ENCODE data around the gene UBE2V1.
"Not testable (repeated sequence)": the region's sequence is repeated elsewhere in the genome, so short reads cannot be mapped to it uniquely, and the experiment has no call there.

UBE2V1 gene

DNA sequence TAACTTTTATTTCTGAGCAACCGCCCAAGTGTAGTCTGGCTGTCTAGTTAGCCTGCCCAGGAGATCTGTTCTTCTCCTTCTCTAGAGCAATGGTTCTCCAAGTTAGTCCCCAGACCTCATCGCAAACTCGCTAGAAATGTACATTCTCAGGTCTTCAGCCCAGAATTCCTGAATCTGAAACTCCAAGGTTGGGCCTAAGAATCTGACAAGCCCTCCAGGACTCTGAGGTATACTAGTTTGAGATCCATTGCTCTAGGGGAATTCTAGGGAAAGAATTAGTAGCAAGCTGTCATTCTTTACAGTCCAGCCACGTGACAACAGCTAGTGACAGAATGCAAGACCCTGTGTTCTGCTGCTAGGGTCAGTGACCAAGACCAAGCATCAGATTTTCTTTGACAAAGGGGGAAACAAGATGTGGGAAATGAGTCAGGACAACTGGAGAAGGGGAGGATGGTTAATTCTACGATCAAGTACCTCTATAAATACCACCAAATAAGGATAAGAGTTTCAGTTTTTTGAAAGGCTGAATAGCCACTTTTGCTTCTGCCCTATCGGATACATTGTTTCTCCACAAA, 5.8 kb downstream of the UBE2V1 start:
- peak overlapping the region; percentile 78 for H3K27ac ChIP-seq (ENCODE audit: poor library complexity, severe bottlenecking)
- H3K4me1 ChIP-seq (ENCODE audit: insufficient read depth, poor library complexity, severe bottlenecking): peaks cover 46% of the 10 kb centered on the region

DNA sequence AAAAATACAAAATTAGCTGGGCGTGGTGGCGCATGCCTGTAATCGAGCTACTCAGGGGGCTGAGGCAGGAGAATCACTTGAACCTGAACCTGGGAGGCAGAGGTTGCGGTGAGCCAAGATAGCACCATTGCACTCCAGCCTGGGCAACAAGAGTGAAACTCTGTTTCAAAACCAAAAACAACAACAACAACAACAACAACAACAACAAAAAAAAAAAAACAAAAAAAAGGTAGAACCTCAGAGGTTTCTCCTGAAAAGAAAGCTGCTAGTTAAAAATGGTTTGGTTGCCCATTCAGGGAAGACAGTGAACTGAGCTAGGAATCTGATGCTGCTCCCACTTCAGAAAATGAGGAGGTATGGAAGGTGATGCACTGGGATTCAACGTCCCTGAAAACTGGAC, 6.3 kb downstream of the UBE2V1 start:
- H3K27me3 ChIP-seq (ENCODE audit: insufficient read depth, poor library complexity, severe bottlenecking); DNase-seq (ENCODE audit: low spot score); H3K4me3 ChIP-seq (ENCODE audit: severe bottlenecking); ATAC-seq (ENCODE audit: low read depth); H3K9me3 ChIP-seq (ENCODE audit: severe bottlenecking): not testable (repeated sequence)
- peak overlapping the region; percentile 78 for H3K27ac ChIP-seq (ENCODE audit: poor library complexity, severe bottlenecking)
- peaks cover 65% of the 10 kb centered on the region for H3K36me3 ChIP-seq (ENCODE audit: low read depth)
- peaks cover 43% of the 10 kb centered on the region for H3K4me1 ChIP-seq (ENCODE audit: insufficient read depth, poor library complexity, severe bottlenecking)

More for the DNA sequence above, 5.8 kb downstream of the UBE2V1 start:
- H3K4me3 ChIP-seq (ENCODE audit: severe bottlenecking): no peak overlapping the region
- no peak for DNase-seq (ENCODE audit: low spot score)
- TF ChIP-seq, protein P1, sequence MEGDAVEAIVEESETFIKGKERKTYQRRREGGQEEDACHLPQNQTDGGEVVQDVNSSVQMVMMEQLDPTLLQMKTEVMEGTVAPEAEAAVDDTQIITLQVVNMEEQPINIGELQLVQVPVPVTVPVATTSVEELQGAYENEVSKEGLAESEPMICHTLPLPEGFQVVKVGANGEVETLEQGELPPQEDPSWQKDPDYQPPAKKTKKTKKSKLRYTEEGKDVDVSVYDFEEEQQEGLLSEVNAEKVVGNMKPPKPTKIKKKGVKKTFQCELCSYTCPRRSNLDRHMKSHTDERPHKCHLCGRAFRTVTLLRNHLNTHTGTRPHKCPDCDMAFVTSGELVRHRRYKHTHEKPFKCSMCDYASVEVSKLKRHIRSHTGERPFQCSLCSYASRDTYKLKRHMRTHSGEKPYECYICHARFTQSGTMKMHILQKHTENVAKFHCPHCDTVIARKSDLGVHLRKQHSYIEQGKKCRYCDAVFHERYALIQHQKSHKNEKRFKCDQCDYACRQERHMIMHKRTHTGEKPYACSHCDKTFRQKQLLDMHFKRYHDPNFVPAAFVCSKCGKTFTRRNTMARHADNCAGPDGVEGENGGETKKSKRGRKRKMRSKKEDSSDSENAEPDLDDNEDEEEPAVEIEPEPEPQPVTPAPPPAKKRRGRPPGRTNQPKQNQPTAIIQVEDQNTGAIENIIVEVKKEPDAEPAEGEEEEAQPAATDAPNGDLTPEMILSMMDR (IDR thresholded peaks at IDR 0.05; ENCODE audit: poor library complexity, severe bottlenecking): no peak
- peaks cover 60% of the 10 kb centered on the region for H3K36me3 ChIP-seq (ENCODE audit: low read depth)
- H3K9me3 ChIP-seq (ENCODE audit: severe bottlenecking): no peaks in the 10 kb centered on the region
- no peaks in the 10 kb centered on the region for H3K27me3 ChIP-seq (ENCODE audit: insufficient read depth, poor library complexity, severe bottlenecking)
- ATAC-seq (ENCODE audit: low read depth): no peak

DNA sequence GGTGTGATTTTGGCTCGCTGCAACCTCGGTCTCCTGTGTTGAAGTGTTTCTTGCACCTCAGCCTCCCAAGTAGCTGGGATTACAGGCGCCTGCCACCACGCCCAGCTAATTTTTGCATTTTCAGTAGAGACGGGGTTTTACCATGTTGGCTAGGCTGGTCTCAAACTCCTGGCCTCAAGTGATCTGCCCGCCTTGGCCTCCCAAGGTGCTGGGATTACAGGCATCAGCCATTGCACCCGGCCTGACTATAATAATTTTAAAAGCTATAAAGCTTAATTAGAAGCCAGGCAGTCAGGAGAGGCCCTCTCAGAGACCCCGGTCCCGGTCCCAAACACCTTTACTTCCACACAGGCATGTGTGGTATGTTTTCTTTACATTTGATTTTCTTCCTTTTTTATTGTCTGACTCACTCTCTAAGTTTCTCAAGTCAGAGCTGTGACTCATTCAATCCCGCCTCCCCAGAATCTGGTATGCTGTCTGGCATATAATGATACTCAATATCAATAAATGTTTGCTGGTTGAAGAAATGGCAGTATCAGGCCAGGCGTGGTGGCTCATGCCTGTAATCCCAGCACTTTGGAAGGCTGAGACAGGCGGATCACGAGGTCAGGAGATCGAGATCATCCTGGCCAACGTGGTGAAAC, 9.4 kb downstream of the UBE2V1 start:
- not testable (repeated sequence) for H3K4me3 ChIP-seq (ENCODE audit: severe bottlenecking); H3K27me3 ChIP-seq (ENCODE audit: insufficient read depth, poor library complexity, severe bottlenecking); H3K9me3 ChIP-seq (ENCODE audit: severe bottlenecking)
- H3K36me3 ChIP-seq (ENCODE audit: low read depth): peaks cover 71% of the 10 kb centered on the region
- DNase-seq (ENCODE audit: low spot score) (peak; percentile 95), ATAC-seq (ENCODE audit: low read depth) (peak; percentile 97)
- H3K4me1 ChIP-seq (ENCODE audit: insufficient read depth, poor library complexity, severe bottlenecking): peaks cover 32% of the 10 kb centered on the region
- H3K27ac ChIP-seq (ENCODE audit: poor library complexity, severe bottlenecking): peak overlapping the region; percentile 78

DNA sequence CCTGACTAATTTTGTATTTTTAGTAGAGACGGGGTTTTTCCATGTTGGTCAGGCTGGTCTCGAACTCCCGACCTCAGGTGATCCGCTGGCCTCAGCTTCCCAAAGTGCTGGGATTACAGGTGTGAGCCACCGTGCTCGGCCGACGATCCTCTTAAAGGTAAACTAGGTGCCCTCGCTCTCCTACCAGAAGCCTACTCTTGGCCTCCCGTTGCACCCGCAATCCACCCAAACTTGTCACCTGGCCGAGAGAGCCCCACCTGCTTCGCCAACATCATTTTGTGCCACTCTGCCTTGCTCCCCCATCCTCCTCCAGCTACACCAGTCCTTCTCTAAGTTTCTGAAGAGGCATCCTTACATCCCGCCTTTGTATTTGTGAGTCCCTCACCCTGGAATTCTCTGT, 10.4 kb downstream of the UBE2V1 start:
- not testable (repeated sequence) for H3K4me3 ChIP-seq (ENCODE audit: severe bottlenecking); ATAC-seq (ENCODE audit: low read depth); H3K9me3 ChIP-seq (ENCODE audit: severe bottlenecking); H3K27me3 ChIP-seq (ENCODE audit: insufficient read depth, poor library complexity, severe bottlenecking)
- peak overlapping the region; percentile 78 for H3K27ac ChIP-seq (ENCODE audit: poor library complexity, severe bottlenecking)
- H3K36me3 ChIP-seq (ENCODE audit: low read depth): peaks cover 74% of the 10 kb centered on the region
- H3K4me1 ChIP-seq (ENCODE audit: insufficient read depth, poor library complexity, severe bottlenecking): peaks cover 32% of the 10 kb centered on the region
- peak; percentile 74 for DNase-seq (ENCODE audit: low spot score)

DNA sequence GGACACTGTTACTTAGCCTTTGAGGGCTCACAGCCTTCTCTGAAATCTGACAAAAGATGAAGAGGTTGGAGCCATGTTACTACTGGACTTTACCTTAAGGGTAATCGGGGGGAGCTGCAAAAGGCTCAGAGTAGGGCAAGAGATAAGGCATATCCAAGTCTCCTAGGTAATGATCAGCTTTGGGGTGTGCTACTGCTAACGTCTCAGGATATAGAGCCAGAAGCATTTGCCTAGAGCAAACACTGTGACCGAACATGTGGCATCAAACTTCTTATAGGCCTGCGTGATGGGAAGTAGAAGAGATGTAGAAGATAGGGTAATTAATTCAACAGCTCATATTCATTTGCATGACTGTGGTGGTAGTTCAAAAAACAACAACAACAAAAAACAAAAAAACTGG, 11.1 kb downstream of the UBE2V1 start:
- H3K4me1 ChIP-seq (ENCODE audit: insufficient read depth, poor library complexity, severe bottlenecking): peaks cover 32% of the 10 kb centered on the region
- ATAC-seq (ENCODE audit: low read depth) (no peak), DNase-seq (ENCODE audit: low spot score) (no peak)
- H3K36me3 ChIP-seq (ENCODE audit: low read depth): peaks cover 74% of the 10 kb centered on the region
- TF ChIP-seq, protein P1 (IDR thresholded peaks at IDR 0.05; ENCODE audit: poor library complexity, severe bottlenecking): no peak
- no peak overlapping the region for H3K4me3 ChIP-seq (ENCODE audit: severe bottlenecking)
- H3K27me3 ChIP-seq (ENCODE audit: insufficient read depth, poor library complexity, severe bottlenecking): no peaks in the 10 kb centered on the region
- no peak overlapping the region for H3K27ac ChIP-seq (ENCODE audit: poor library complexity, severe bottlenecking)
- H3K9me3 ChIP-seq (ENCODE audit: severe bottlenecking): no peaks in the 10 kb centered on the region

DNA sequence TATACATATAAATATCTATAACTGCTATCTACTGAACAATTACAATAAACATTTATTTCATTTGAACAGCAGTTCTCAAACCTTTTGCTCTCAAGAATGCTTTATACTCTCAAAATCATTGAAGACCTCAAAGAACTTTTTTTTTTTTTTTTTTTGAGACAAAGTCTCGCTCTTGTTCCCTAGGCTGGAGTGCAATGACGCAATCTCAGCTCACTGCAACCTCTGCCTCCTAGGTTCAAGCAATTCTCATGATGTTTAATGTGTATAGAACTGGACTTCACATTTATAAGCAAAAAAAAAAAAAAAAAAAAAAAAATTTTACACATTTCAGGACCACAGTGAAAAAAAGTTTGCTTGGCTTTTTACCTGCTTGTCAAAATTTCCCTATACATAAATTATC, 11.7 kb downstream of the UBE2V1 start:
- ATAC-seq (ENCODE audit: low read depth): no peak
- peaks cover 78% of the 10 kb centered on the region for H3K36me3 ChIP-seq (ENCODE audit: low read depth)
- peaks cover 32% of the 10 kb centered on the region for H3K4me1 ChIP-seq (ENCODE audit: insufficient read depth, poor library complexity, severe bottlenecking)
- no peak overlapping the region for H3K4me3 ChIP-seq (ENCODE audit: severe bottlenecking)
- no peak for DNase-seq (ENCODE audit: low spot score)
- H3K27ac ChIP-seq (ENCODE audit: poor library complexity, severe bottlenecking): no peak overlapping the region
- no peaks in the 10 kb centered on the region for H3K27me3 ChIP-seq (ENCODE audit: insufficient read depth, poor library complexity, severe bottlenecking)
- H3K9me3 ChIP-seq (ENCODE audit: severe bottlenecking): no peaks in the 10 kb centered on the region
- TF ChIP-seq, protein P1 (IDR thresholded peaks at IDR 0.05; ENCODE audit: poor library complexity, severe bottlenecking): no peak
